ENCODE data around the gene ACVRL1.

GRCh38 chr12:51889216-51890132, 17.8 kb upstream of the ACVRL1 start:
- TF ChIP-seq CTCF (IDR thresholded peaks at IDR 0.05; ENCODE audit: low read depth, low read length, poor library complexity, severe bottlenecking) (peak; percentile 49), EZH2phosphoT487 (IDR thresholded peaks at IDR 0.05; ENCODE audit: borderline replicate concordance, low read length) (no peak)
